ENCODE measurements around the gene AIPL1.

AIPL1 gene

GRCh38 chr17:6471531-6472465 is 36.9 kb upstream of the AIPL1 start:
- no peak for DNase-seq (ENCODE audit: low spot score)
- no peak for TF ChIP-seq CTCF (IDR thresholded peaks at IDR 0.05; ENCODE audit: extremely low read depth, missing control alignments)

DNA sequence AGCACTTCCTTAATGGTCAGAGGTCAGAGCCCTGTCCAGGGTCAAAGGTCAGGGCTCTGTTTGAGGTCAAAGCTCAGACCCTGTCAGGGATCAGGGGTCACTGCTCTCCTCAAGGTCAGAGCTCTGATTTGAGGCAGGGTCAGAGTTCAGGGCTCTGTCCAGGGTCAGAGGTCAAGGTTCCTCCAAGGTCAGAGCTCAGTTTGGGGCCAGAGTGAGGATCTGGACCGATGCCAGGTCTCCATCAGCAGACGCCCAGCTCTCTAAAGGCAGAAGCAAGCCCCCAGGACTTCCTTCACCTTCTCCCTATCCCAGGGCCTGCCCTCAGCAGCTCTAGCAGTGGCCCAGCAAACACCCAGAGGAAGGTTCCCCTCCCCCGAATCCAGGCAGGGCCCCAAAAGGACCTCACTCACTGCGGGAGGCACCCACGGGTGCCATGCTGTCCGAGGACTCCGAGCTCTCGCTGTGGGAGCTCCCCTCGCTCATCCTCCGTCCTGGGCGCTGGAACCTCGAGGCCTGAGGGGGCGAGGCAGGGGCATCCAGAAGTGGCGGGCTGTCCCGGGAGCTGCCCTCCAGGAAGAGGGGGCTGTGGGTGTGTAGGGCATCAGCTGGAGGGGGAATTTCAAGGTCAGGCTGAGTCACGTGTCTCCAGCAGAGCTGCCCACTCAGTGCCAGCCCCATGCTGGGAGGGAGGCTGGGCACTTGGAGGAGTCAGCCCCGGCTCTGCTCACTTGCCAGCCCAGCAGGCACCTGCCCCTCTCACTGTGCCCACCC is 36.0 kb upstream of the AIPL1 start:
- DNase-seq (ENCODE audit: low spot score), result no peak
- TF ChIP-seq CTCF (IDR thresholded peaks at IDR 0.05; ENCODE audit: extremely low read depth, missing control alignments), result no peak

DNA sequence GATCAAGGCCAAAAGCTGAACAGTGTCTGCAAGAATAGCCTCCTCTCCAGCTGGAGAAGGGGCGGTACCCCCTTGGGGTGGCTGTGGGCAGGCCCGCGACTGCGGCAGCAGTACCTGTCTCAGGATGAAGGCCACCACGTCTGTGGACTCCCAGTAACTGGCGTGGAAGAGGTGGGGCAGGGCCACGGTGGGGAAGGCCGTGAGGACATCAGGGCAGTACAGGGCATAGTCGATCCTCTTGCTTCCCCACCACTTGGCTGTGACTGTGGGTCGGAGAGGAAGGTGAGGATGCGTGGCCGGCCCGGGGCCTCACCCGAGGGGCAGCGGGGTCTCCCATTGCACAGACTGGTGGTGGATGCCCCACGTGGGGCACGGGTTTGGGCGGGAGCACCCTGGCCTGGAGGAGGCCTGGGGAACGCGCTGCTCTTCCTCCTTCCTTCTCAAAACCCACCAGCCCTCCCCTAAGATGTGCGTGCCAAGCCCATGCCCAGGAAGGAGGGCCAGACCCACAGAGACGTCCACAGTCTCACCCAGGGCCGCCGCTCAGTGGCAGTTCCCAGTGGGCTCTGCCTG is 35.3 kb upstream of the AIPL1 start:
- TF ChIP-seq CTCF (IDR thresholded peaks at IDR 0.05; ENCODE audit: extremely low read depth, missing control alignments), result no peak

DNA sequence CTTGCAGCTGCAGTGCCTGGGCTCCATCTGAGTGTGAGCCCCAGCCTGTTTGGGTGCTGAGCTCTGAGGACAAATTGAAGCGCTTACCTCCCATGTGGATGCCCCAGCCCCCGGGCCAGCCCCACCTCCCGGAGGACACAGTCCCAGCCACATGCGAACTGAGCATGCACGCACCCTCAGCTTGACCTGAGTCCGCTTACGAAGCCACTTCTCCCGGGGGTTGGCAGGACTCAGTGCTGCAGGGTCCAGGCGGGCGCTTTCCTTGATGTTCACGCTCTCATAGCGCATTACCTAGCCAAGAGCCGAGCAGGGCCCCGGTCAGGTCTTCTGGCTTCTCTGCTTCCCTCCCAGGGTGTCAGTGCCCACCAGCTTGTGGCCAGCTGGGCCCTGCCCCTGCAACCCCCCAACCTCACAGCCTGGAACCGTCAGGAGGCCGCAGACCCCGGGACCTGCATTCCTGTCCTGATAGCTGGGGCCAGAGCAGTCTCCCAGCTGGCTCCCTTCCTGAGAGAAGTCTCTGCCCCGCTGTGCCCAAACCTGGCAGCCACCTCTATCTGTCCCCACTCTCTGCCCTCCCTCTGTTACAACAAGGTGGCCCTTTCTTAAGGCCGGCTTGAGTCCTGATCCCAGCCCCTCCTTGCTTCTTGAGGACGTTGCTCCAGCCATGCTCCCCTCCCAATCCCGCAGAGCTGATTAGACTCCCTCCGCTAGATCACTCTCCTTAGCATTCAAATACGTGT is 33.3 kb upstream of the AIPL1 start:
- no peak for DNase-seq (ENCODE audit: low spot score)
- no peak for TF ChIP-seq CTCF (IDR thresholded peaks at IDR 0.05; ENCODE audit: extremely low read depth, missing control alignments)

More for the DNA sequence above, 35.3 kb upstream of the AIPL1 start:
- no peak for DNase-seq (ENCODE audit: low spot score)

DNA sequence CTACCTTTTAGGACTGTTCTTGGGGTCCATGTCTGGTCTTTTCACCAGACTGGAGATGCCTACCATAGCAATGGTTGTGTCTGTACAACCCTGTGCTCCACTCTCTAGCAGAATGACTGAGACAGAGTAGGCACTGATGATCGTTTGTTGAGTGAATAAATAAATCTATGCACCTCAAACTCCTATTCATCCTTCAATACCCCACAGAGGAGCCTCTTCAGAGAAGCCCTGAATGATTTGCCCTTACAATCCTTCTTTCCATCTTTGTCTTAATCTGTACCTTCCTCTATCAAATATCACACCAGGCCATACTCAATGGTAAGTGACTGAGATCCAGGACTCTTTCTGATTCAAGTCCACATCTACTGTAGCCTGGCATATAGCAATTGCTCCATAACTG is 32.6 kb upstream of the AIPL1 start:
- no peak for TF ChIP-seq CTCF (IDR thresholded peaks at IDR 0.05; ENCODE audit: extremely low read depth, missing control alignments)
- no peak for DNase-seq (ENCODE audit: low spot score)

DNA sequence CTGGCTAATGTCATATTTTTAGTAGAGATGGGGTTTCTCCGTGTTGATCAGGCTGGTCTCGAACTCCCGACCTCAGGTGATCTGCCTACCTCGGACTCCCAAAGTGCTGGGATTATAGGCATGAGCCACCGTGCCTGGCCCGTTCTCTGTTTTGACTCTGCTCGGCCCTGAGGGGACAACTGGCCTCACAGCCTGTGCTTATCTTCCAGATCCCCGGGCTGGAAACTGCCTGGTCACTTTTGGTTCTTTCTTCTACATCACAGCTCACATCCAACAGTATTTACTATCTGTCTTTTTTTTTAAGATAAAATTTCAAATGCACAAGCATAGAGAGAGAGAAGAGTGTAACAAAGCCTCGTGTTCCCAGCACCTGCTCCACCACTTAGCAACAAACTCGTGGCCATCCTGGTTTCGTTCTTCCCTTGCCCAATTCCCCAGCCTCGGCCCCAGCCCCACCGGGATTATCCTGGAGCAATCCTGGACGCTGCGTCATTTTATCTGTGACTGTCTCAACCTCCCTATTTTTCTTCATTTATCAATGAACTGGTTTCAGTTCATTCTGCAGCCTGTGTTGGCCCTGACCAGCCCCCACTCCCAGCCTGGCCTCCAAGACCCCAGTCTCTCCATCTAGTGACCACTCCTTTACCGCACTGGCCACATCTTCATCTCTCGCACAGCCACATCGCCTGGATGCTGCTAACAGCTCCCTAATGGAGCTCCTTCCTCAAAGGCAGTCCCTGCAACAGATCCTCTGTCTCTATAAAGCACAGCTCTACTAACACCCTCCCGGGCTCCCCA is 30.5 kb upstream of the AIPL1 start:
- no peak for DNase-seq (ENCODE audit: low spot score)
- TF ChIP-seq CTCF (IDR thresholded peaks at IDR 0.05; ENCODE audit: extremely low read depth, missing control alignments), result no peak
